GM18517 (cell line): ENCODE results near the gene RNF157.

Source experiments
- ATAC-seq: cut with Tn5 transposase; IDR thresholded peaks from one replicate; pipeline ENCODE4 v1.9.1; 2021; ENCODE audit warnings: mild to moderate bottlenecking, moderate library complexity; ENCODE audit not compliant: unreplicated experiment

Gene RNF157

DNA sequence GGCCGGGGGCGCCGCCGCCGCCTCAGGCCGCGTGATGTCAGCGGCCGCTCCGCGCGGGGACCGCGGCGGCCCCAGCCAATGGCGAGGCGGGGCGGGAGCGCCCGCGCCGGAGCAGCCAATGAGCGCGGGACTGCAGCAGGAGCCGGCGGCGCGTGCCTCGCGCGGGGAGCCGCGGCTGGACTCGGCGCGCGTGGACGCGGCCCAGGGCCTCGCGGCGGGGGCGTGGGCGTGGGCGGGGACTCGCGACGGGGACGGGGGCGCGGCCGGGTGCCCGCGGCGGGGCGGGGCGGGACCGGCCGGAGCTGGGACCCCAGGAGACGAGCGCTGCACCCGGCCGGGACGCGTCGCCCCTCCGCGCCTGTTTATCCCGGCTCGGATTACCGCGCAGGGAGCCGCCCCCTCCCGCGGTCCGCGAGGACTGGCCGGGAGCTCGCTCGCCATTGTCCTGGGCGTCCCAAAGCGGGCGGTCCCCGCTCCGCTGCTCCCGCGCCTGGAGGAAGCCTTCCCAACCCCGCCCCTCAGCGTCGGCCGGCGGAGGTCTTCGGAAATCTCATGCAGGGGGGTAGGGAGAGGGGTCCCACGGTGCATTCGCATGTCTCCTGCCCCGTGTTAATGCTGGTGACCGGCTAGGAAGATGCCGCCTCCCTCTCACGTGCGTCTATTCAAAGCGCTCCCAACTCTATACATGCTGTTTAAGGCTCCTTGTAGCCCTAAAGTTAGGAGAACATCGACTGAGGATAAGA lies at the start of gene RNF157:
TSS of gene RNF157 (minus strand) at position 33 of the 743 bp plus-strand sequence. CDS start 253 bp downstream, outside the sequence.
- ATAC-seq, result no peak

DNA sequence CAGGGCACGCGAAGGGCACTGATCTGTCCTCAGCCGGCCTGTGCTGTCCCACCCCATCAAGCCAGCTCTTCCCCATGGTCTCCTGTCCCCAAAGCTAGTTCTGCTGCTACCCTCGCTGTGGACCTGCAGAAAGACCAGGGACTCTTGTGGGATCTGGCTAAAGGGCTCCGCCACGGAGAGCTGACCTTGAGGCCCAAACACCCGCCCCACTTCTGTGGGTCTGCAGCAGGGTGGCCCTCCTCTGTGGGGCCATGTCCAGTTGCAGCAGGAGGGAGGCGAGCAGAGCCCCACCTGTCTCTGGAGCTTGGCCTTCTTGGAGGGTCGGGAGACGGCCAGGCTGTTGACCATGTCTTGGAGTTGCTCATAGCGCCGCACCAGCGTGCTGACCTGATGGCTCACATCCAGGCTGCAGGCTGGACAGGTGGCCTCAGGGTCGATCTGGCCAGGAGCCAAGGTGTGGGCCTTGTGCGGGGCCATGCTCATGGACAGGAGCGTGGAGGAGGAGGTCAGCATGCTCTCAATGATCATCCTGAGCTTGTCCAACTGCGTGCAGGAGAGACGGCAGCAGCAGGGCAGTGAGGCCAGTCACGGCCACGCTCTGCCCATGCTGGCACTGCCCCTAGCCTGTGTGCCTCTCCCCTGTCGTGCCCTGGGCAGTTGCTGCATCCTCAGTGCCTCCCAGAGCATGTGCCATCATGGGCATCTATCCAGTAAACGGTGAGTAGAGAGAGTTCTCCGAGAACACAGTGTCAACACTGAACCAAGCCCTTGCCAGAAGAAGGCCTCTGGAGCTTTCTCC lies 41.5 kb upstream of the RNF157 start:
- ATAC-seq, result no peak

- ATAC-seq, result no peak
Measured at GRCh38 chr17:76280650-76281049, 40.4 kb upstream of the RNF157 start.

GRCh38 chr17:76279742-76280287 lies 39.5 kb upstream of the RNF157 start:
- no peak for ATAC-seq

DNA sequence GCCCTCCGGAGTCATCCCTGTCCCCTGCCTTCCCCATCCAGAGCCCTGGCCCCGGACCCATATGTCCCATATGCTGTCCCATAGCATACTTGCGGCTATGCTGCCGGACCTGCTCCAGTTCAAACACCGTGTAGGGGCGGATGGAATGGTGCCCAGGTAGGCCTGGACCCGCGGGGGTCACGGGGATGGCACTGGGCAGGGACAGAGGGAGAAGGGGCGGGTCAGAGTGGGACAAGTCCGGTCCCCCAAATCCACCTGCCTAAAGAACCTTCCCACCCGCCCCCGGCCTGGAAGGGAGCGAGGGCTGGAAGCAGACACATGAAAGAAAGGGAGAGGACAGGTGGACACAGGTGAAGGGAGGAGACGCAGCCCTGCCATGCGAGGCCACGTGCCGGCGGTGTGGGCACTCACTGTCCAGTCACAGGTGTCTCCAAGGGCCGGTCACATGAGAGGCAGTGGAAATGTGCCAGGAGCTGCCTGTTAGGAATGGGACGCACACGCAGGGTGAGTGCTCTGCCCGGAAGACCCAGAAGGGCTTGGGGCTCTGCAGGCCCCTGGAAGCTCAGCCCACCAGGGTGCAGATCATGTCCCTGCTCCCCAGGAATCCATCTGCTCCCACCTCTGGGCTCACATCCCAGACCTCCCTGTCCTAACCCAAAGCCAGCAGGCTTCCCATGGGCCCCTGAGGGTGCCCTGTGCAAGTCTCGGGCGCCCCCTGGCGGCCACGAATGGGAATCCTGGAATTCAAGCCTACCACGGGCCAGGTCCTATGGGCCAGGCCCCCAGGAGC lies 38.9 kb upstream of the RNF157 start:
- no peak for ATAC-seq

DNA sequence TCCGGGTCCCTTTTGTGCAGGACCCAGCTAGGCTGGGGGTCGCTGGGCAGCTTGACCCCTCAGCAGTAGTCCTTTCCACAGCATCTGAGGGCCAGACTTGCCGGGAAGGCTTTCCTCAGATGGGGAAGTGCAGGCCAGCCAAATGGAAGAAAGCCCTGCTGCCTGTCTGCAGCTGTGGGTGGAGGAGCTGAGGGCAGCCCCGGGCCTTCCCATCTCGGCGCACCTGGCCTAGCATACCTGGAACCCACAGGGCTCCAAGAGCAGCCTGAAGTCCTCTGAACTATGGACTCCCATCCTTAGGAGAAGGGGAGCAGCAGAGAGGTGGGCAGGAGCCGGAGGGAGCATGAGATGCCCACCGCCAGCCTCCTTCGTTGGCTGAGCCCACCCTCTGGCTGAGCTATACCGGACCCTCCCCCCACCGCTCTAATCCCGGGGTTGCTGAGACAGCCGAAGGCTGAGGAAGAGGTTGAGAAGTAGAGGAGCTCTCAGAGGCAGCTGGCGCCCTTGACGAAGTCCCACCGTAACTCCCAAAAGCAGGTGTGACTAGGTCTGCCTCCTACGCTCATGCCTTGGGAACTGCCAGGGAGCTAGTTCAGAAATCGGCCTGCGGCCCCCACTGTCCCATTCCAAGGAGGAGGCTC lies 38.1 kb upstream of the RNF157 start:
- no peak for ATAC-seq

DNA sequence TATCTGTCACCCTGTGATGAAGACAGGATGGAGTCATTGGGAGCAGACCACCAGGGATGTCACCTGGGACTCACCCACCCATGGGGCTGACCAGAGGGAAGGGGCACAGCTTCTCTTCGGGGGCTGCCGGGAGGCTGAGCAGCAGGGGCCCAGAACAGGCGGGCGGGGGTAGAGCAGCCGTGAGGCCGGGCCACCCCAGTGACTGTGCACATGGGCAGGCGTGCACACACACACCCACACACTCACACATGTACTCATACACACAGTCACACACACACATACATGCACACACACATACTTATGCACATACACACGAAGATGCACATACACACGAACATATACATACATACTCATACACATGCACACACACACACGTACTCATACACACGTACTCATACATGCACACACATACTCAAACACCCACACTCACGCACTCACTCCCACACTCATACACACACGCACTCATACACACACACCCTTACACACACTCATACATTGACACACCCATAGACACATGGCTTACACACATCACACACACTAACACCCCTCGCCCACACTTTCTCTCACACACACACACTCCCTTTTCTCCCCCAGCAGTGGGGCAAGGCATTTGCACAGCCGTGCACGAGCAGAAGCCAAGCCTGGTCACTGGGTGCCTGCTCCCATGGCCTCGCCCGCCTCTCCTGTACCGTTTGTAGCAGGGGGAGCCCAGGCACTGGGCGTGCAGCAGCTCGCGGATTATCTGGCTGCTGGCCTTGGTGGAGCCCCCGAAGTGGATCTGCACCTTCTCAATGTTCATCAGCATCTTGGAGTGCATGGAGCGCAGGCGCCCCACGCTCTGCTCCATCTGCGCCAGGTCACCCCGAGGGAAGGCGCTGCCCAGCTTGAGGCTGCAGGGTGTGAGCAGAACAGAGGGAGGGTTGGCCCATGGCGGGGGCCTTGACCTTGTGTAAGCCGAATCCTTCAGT lies 37.3 kb upstream of the RNF157 start:
- ATAC-seq, result no peak

GRCh38 chr17:76276461-76277299 lies 36.4 kb upstream of the RNF157 start:
- ATAC-seq, result no peak

- ATAC-seq, result no peak
Measured at GRCh38 chr17:76276069-76276431, 35.8 kb upstream of the RNF157 start.

DNA sequence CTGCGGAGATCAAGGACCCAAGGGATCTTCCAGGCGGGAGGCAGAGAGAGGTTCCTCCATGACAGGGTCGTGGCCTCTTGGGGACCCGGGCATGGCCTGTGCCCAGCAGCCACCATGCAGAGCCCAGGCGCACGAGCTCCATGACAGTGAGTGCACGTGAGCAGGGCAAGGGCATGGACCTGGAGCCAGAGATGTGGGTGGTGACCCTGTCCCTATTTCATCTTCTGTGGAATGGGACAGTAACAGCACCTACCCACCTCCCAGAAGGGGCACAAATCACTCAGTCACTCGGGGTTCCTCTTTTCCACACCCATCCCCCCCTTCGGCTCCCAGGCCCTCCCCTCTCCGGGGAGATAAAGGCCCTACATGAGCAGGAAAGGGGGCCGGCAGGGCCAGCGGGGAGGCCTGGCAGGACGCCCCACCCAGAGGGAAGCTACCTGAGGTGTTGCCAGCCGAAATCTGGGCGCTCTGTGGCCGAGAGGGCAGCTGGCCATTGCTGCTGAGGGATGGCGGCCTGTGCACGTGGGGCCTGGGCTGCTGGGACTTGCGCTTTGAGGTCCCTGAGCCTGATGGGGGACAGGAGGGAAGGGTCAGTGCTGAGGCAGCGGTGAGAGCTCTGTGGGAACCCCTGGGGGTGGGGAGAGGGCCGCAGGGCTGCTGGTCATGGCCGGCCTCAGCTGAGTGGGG lies 35.2 kb upstream of the RNF157 start:
- no peak for ATAC-seq

DNA sequence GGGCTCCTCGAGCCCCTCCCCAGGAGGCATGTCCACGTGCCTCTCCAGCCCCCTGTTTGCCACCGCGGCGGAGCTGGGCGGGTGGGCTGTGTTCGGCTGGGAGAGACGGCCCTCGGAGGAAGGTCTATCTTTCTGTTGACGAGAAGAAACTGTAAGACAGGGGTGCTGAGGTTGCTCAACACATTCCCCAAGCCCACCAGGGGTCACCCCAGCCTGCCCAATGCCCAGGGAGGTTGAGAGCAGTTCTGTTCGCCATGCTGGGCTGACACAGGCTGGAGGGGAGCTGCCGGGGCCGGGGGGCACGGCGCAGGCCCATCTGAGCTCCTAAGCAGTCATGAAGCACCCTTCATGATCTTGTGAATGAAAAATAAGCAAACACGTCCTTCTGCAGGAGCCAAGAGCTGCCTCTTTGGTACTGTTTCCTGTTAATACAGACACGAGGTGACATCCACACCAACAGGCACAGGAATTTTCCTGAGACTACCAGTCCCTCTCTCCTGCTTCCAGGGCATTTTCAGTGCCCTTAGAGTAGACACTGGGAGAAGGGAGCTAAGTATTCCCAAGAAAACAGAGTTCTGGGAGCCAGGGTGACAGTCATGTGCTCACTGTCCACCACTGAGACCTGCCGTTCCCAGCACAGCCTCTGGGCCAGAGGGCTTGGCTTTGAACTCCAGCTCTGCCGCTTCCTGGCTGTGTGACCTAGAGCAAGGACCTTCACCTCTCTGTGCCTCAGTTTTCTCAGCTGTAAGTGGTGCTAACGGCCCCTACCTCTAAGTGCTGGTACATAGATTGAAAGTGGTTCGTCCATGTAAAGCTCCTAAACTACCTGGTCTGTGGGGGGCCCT lies 34.0 kb upstream of the RNF157 start:
- no peak for ATAC-seq

GRCh38 chr17:76273445-76274111 lies 33.3 kb upstream of the RNF157 start:
- no peak for ATAC-seq

DNA sequence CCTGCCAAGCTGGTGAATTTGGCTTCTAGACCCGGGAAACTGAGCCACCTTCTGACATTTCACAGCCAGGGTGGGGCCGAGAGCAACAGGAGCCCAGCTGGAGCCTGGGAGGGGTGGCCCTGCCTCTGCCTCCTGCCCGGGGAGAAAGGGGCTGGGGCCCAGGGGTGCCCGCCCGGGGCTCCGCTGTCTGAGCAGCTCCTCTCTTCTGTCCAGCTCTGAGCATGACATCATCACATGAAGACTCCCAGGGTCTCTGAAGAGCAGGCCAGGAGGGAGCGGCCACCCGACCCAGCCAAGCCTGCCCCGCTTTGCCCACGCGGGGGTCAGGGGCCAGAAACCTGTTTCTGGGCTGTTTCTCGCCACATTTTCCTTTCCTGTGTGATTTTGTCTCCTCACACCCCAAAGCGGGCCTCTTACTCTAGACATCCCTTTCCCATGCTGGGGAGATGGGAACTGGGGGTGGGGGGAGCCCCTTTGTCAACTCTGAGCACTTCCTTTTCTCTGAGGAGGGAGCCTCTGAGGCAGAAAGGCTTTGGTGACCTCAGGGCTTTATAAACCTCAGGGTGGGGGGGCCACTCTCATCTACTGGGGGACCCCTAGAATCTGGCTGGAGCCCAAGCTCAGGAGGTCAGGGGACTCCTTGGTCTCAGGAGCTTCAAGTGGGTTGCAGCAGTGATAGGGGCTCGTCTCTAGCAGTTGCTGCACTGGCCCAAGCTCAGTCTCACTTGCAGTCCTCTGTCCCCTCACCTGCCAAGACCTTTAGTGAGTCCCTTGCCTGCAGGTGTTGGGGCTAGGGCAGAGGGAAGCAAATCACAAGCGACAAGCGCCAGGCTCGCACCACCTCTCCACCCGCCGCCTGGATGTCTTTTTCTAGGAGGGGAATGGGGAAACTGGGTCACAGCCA lies 32.5 kb upstream of the RNF157 start:
- ATAC-seq, result peak; percentile 5

- ATAC-seq, result peak; percentile 37
Measured at GRCh38 chr17:76271669-76272540, 31.6 kb upstream of the RNF157 start.
